Panc1 (cell line): ENCODE measurements around the gene EVA1C.

ENCODE experiments used
- SIN3A ChIP-seq: IDR thresholded peaks from 2 replicates; pipeline ENCODE4 v1.6.1; 2012; ENCODE audit warnings: low read depth, mild to moderate bottlenecking, low read length, moderate library complexity, borderline replicate concordance; ENCODE audit not compliant: insufficient read depth
- TCF7L2 ChIP-seq: IDR thresholded peaks from 2 replicates; pipeline ENCODE4 v1.6.1; 2011; ENCODE audit warnings: mild to moderate bottlenecking, low read depth, low read length, inconsistent platforms
- TF ChIP-seq, protein P1 (sequence below): fragments of 450-650 bp; IDR thresholded peaks from 2 replicates; pipeline ENCODE4 v1.5.1; 2017; ENCODE audit warnings: mild to moderate bottlenecking
- TF ChIP-seq, protein P2 (sequence below), 2 experiments: IDR thresholded peaks; 2 replicates each; pipeline ENCODE4 v1.6.1; 2011 to 2012; ENCODE audit warnings: low read depth in 2 of 2, control low read depth in 1 of 2, low read length in 1 of 2, mild to moderate bottlenecking in 1 of 2, moderate library complexity in 1 of 2; ENCODE audit not compliant: insufficient read depth in 1 of 2

DNA sequence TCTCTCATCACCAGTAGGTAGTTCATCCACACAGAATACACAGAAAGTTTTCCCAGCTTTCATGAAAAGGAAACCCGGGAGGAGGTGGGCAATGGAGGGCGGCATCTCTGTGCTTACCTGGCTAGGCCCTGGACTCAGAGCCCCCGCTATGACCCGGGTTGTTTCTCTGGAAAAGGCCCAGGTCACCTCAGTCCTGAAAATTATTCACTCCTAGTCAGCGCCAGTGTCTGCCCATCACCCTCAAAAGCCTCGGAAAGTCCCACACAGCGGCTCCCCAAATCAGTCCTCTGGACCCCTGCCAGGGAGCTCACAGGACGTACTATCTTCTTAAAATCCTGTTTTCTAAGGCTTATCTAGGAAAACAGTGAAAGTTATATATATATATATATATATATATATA lies 121.6 kb downstream of the EVA1C start:
- TF ChIP-seq TCF7L2: no peak
- TF ChIP-seq, protein P1, sequence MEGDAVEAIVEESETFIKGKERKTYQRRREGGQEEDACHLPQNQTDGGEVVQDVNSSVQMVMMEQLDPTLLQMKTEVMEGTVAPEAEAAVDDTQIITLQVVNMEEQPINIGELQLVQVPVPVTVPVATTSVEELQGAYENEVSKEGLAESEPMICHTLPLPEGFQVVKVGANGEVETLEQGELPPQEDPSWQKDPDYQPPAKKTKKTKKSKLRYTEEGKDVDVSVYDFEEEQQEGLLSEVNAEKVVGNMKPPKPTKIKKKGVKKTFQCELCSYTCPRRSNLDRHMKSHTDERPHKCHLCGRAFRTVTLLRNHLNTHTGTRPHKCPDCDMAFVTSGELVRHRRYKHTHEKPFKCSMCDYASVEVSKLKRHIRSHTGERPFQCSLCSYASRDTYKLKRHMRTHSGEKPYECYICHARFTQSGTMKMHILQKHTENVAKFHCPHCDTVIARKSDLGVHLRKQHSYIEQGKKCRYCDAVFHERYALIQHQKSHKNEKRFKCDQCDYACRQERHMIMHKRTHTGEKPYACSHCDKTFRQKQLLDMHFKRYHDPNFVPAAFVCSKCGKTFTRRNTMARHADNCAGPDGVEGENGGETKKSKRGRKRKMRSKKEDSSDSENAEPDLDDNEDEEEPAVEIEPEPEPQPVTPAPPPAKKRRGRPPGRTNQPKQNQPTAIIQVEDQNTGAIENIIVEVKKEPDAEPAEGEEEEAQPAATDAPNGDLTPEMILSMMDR: no peak
- TF ChIP-seq, protein P2, sequence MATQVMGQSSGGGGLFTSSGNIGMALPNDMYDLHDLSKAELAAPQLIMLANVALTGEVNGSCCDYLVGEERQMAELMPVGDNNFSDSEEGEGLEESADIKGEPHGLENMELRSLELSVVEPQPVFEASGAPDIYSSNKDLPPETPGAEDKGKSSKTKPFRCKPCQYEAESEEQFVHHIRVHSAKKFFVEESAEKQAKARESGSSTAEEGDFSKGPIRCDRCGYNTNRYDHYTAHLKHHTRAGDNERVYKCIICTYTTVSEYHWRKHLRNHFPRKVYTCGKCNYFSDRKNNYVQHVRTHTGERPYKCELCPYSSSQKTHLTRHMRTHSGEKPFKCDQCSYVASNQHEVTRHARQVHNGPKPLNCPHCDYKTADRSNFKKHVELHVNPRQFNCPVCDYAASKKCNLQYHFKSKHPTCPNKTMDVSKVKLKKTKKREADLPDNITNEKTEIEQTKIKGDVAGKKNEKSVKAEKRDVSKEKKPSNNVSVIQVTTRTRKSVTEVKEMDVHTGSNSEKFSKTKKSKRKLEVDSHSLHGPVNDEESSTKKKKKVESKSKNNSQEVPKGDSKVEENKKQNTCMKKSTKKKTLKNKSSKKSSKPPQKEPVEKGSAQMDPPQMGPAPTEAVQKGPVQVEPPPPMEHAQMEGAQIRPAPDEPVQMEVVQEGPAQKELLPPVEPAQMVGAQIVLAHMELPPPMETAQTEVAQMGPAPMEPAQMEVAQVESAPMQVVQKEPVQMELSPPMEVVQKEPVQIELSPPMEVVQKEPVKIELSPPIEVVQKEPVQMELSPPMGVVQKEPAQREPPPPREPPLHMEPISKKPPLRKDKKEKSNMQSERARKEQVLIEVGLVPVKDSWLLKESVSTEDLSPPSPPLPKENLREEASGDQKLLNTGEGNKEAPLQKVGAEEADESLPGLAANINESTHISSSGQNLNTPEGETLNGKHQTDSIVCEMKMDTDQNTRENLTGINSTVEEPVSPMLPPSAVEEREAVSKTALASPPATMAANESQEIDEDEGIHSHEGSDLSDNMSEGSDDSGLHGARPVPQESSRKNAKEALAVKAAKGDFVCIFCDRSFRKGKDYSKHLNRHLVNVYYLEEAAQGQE (IDR thresholded peaks at IDR 0.05; ENCODE audit: insufficient read depth in 1 of 2, low read depth in 2 of 2, low read length in 1 of 2): no peak
- no peak for TF ChIP-seq SIN3A
